OCI-LY7 (cell line): ENCODE data around the gene GABRB3.

Experiments
- CTCF ChIP-seq: fragments of 200-600 bp; sonication (generic); conservative IDR thresholded peaks from 2 replicates; pipeline ENCODE4 v1.5.1; 2014; ENCODE audit warnings: mild to moderate bottlenecking, antibody characterized with exemption, low read length, moderate library complexity, mixed read lengths
- EZH2phosphoT487 ChIP-seq: fragments of 200-600 bp; sonication (generic); IDR thresholded peaks from 2 replicates; pipeline ENCODE4 v1.6.1; 2018; ENCODE audit warnings: low read depth, borderline replicate concordance, mild to moderate bottlenecking, mixed run types, antibody characterized with exemption, low read length, moderate library complexity, mixed read lengths

GRCh38 chr15:26673445-26673844 is 99.4 kb downstream of the GABRB3 start:
- TF ChIP-seq CTCF, result no peak
- TF ChIP-seq EZH2phosphoT487, result no peak
